HL-60 (cell line): ENCODE data around the gene PCDHA6.
"Not testable (repeated sequence)": the region's sequence is repeated elsewhere in the genome, so short reads cannot be mapped to it uniquely, and the experiment has no call there.

Source experiments
- CTCF ChIP-seq: IDR thresholded peaks from one replicate; pipeline ENCODE4 v1.5.1; 2011; ENCODE audit warnings: low read length, control low read depth, inconsistent platforms; ENCODE audit not compliant: insufficient read depth
- GABPA ChIP-seq: IDR thresholded peaks from 2 replicates; pipeline ENCODE4 v1.6.1; 2012; ENCODE audit warnings: low read depth
- POLR2AphosphoS5 ChIP-seq: IDR thresholded peaks from 2 replicates; pipeline ENCODE4 v1.6.1; 2012; ENCODE audit warnings: low read depth
- REST ChIP-seq: IDR thresholded peaks from 2 replicates; pipeline ENCODE4 v1.6.1; 2012; ENCODE audit warnings: low read depth; ENCODE audit not compliant: insufficient replicate concordance
- SPI1 ChIP-seq: IDR thresholded peaks from 2 replicates; pipeline ENCODE4 v1.6.1; 2012; ENCODE audit warnings: low read depth, mild to moderate bottlenecking, borderline replicate concordance

GRCh38 chr5:140808241-140808888 is 19.4 kb upstream of the PCDHA6 start:
- not testable (repeated sequence) for TF ChIP-seq CTCF, POLR2AphosphoS5, GABPA, REST, SPI1
